GM12878 (cell line): Measurements from ENCODE around the gene TMEM223. TPM values are rescaled to one million over a fixed set of nuclear protein-coding genes. Genes with fewer than 3 reads are reported as not detected.

Experiments
- ATAC-seq: fragments of 200-7000 bp; cut with Tn5 transposase; 3 replicates; pipeline ENCODE4 v1.9.1; 2020; ENCODE audit warnings: mild to moderate bottlenecking, moderate library complexity
- BruUV-seq: library from RNA; stranded (reverse); fragments of 400-500 nt; replicated peaks from 2 replicates; lab custom pipeline; 2021; lab: Mats Ljungman, UMichigan
- CTCF ChIA-PET: fragments of 300-600 bp; sonication (Branson Sonifier 250); formaldehyde crosslinking; extraction: SDS; loops from one replicate; lab custom pipeline; 2021; ENCODE audit warnings: inconsistent platforms; lab: Yijun Ruan, JAX
- POLR2A ChIA-PET: fragments of 350-600 bp; formaldehyde crosslinking; extraction: SDS; loops from one replicate; lab custom pipeline; 2021; ENCODE audit warnings: inconsistent platforms; lab: Charles Lee
- RAD21 ChIA-PET: fragments of 300-600 bp; sonication (Branson Sonifier 250); formaldehyde crosslinking; loops from one replicate; lab custom pipeline; 2023; ENCODE audit warnings: antibody characterized with exemption; ENCODE audit not compliant: unreplicated experiment; lab: Charles Lee
- SMC1A ChIA-PET: fragments of 300-600 bp; sonication (Branson Sonifier 250); formaldehyde crosslinking; loops from one replicate; lab custom pipeline; 2023; ENCODE audit not compliant: unreplicated experiment, uncharacterized antibody; lab: Charles Lee
- DNase-seq: peaks from one replicate; pipeline ENCODE4 v3.0.0-alpha.2; 2011; ENCODE audit warnings: low read depth, low spot score
- FAIRE-seq: peaks from 3 replicates; lab custom pipeline; 2011; peaks lifted over from hg19 to GRCh38; lab: Jason Lieb, UNC
- H2AFZ ChIP-seq: 2 replicates; pipeline ENCODE4 v1.6.0; 2011; ENCODE audit warnings: low read depth, low read length, control low read depth; ENCODE audit not compliant: control insufficient read depth
- H3K27ac ChIP-seq: 2 replicates; pipeline ENCODE4 v1.5.1; 2011; ENCODE audit warnings: control low read depth; ENCODE audit not compliant: control insufficient read depth, insufficient read depth
- H3K27me3 ChIP-seq, 2 experiments: replicated peaks in 1 of 2; 2 replicates each; pipeline versions ENCODE4 v1.6.0 to v1.6.1; 2011; ENCODE audit warnings: low read length in 1 of 2; ENCODE audit not compliant: control insufficient read depth in 2 of 2, insufficient read depth in 2 of 2
- H3K36me3 ChIP-seq, 2 experiments: 2 replicates each; pipeline ENCODE4 v1.5.1; 2011; ENCODE audit warnings: low read length in 1 of 2; ENCODE audit not compliant: control insufficient read depth in 2 of 2, insufficient read depth in 2 of 2
- H3K4me1 ChIP-seq: 2 replicates; pipeline ENCODE4 v1.6.1; 2011; ENCODE audit warnings: mild to moderate bottlenecking, low read length, moderate library complexity, mixed read lengths; ENCODE audit not compliant: control insufficient read depth, insufficient read depth
- H3K4me2 ChIP-seq: 2 replicates; pipeline ENCODE4 v1.6.0; 2011; ENCODE audit warnings: control low read depth; ENCODE audit not compliant: control insufficient read depth, insufficient read depth
- H3K4me3 ChIP-seq: fragments of 200-600 bp; sonication (generic); 2 replicates; pipeline ENCODE4 v1.5.1; 2016
- H3K79me2 ChIP-seq: 2 replicates; pipeline ENCODE4 v1.6.0; 2011; ENCODE audit warnings: low read length; ENCODE audit not compliant: control insufficient read depth, insufficient read depth
- H3K9ac ChIP-seq: 2 replicates; pipeline ENCODE4 v1.8.0; 2011; ENCODE audit warnings: low read length, control low read depth, mixed read lengths; ENCODE audit not compliant: control insufficient read depth, insufficient read depth
- H3K9me3 ChIP-seq: replicated peaks from 3 replicates; pipeline ENCODE4 v1.5.1; 2011; ENCODE audit warnings: mild to moderate bottlenecking, low read length; ENCODE audit not compliant: control insufficient read depth, insufficient read depth
- H4K20me1 ChIP-seq: 2 replicates; pipeline ENCODE4 v1.6.0; 2011; ENCODE audit not compliant: control insufficient read depth, insufficient read depth
- BMI1 ChIP-seq: fragments of 450-650 bp; IDR thresholded peaks from 2 replicates; pipeline ENCODE4 v1.6.1; 2016; ENCODE audit warnings: mild to moderate bottlenecking, moderate library complexity, borderline replicate concordance
- EGR1 ChIP-seq, 2 experiments: IDR thresholded peaks; 1 replicate in 1 of 2; 2 replicates in 1 of 2; pipeline ENCODE4 v1.6.1; 2011 to 2012; ENCODE audit warnings: low read depth in 2 of 2, low read length in 2 of 2, borderline replicate concordance in 1 of 2, mild to moderate bottlenecking in 1 of 2, moderate library complexity in 1 of 2
- HDGF ChIP-seq: fragments of 450-650 bp; IDR thresholded peaks from 2 replicates; pipeline ENCODE4 v1.6.1; 2016; ENCODE audit warnings: antibody characterized with exemption
- PAX5 ChIP-seq: IDR thresholded peaks from 2 replicates; pipeline ENCODE4 v1.6.1; 2011; ENCODE audit warnings: low read depth, low read length, borderline replicate concordance
- POU2F2 ChIP-seq: IDR thresholded peaks from 3 replicates; pipeline ENCODE4 v1.6.1; 2011; ENCODE audit warnings: low read depth, mild to moderate bottlenecking, low read length, borderline replicate concordance
- RBBP5 ChIP-seq: fragments of 200-600 bp; sonication (generic); conservative IDR thresholded peaks from 2 replicates; pipeline ENCODE4 v1.6.1; 2016
- SREBF2 ChIP-seq: IDR thresholded peaks from 2 replicates; pipeline ENCODE4 v1.6.1; 2012; ENCODE audit warnings: mild to moderate bottlenecking, low read length
- ZNF217 ChIP-seq: fragments of 450-650 bp; IDR thresholded peaks from 2 replicates; pipeline ENCODE4 v1.6.1; 2017; ENCODE audit warnings: antibody characterized with exemption, mild to moderate bottlenecking
- whole genome bisulfite sequencing: methylation state at CpG from one replicate; pipeline ENCODE4 v1.1.6; 2016; ENCODE audit warnings: low lambda C conversion rate; ENCODE audit not compliant: insufficient replicate concordance, insufficient coverage; ENCODE audit errors: missing lambda C conversion rate; 5-methylcytosine and 5-hydroxymethylcytosine counted together
- in situ Hi-C: fragments of 300-500 bp; cut with MboI; formaldehyde crosslinking; loops from 9 replicates; pipeline ENCODE4 v1.14.3; 2018; ENCODE audit warnings: mixed read lengths
- intact Hi-C: fragments of 100-400 bp; cut with micrococcal nuclease; formaldehyde crosslinking; loops from one replicate; pipeline ENCODE4 v1.14.2; 2022; ENCODE audit not compliant: unreplicated experiment
- polyA plus RNA-seq, 11 experiments: library from polyadenylated mRNA; depleted of rRNA in 4 of 11; unstranded in 6 of 11; stranded (reverse) in 5 of 11; fragments of >200 nt; fragmentation: Nextera tagmentation in 4 of 11; fragmentation: Illumina TruSeq in 1 of 11; extraction: Ambion mirVana in 4 of 11; extraction: Trizol in 1 of 11; gene quantifications; 1 replicate in 1 of 11; 2 replicates in 10 of 11; pipeline versions ENCODE4 v1.2.1 to v1.2.3, GENCODE V29; 2011 to 2016; ENCODE audit warnings: inconsistent platforms in 2 of 11, missing spikeins in 2 of 11, low read depth in 1 of 11
- total RNA-seq, 4 experiments: library from RNA; depleted of rRNA in 3 of 4; stranded (reverse); fragments of >200 nt in 3 of 4; fragmentation: Illumina TruSeq in 1 of 4; extraction: Trizol in 1 of 4; gene quantifications; 2 replicates each; pipeline versions ENCODE4 v1.2.1 to v1.2.3, GENCODE V29; 2013 to 2021
- TF ChIP-seq, protein P1 (sequence below): fragments of 450-650 bp; IDR thresholded peaks from 2 replicates; pipeline ENCODE4 v1.6.1; 2017; ENCODE audit warnings: mild to moderate bottlenecking, moderate library complexity

The TMEM223 gene
- total and polyA plus RNA-seq, 10 of the 15 experiments (the other 5 are each of a cell fraction or from before 2014, with no cell fraction given), result 5.3 to 33.2 (median 14.0) TPM

DNA sequence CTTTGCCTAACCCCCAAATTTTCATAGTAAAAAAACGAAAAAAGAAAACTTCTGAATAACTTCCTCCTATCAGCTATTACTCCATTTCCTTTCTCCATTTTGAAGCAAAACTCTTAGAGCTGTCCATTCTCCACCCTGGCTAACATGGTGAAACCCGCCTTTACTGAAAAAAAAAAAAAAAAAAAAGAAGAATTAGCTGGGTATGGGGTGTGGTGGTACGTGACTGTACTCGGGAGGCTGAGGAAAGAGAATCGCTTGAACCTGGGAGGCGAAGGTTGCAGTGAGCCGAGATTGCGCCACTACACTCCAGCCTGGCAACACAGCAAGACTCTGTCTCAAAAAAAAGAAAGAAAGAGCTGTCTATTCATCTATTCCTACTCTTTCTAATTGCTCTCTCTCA lies 24.8 kb upstream of the TMEM223 start:
- Histone ChIP-seq H3K9ac (no peak overlapping the region), H3K79me2 (no peaks in the 10 kb centered on the region), H3K4me2 (no peak overlapping the region), H2AFZ (no peak overlapping the region), H4K20me1 (no peaks in the 10 kb centered on the region), H3K9me3 (no peaks in the 10 kb centered on the region), H3K4me1 (no peaks in the 10 kb centered on the region), H3K36me3 (peaks cover 0 to 2% of the 10 kb centered on the region in 2 experiments; a peak in 2 of 4 replicates), H3K27me3 (no peaks in the 10 kb centered on the region), H3K27ac (no peak overlapping the region), H3K4me3 (no peak overlapping the region)
- ChIA-PET CTCF (interaction anchor here (0.7 to 1.8 kb wide), 5 partner anchors 11 to 59 kb away, joined by 3 to 4 read pairs (median 4); no protein-coding TSS in a partner anchor), POLR2A (interaction anchor here (0.6 to 1.7 kb wide), 9 partner anchors 9 to 1439 kb away, joined by 3 to 17 read pairs (median 3); partner anchors contain the start of genes NXF1, STX5 and ZBTB3), SMC1A (interaction anchor here (0.7 to 2.2 kb wide), 9 partner anchors 10 to 86 kb away, joined by 3 to 10 read pairs (median 3); partner anchors contain the start of genes NXF1 and STX5), RAD21 (interaction anchor here (0.6 to 0.7 kb wide), 2 partner anchors 15 to 89 kb away, joined by 3 read pairs; partner anchors contain the start of gene STX5)
- WGBS, result 91% methylated on average over 8 of the region's 8 CpGs
- DNase-seq, result no peak
- TF ChIP-seq SREBF2, result no peak
- no peak for TF ChIP-seq PAX5
- TF ChIP-seq, protein P1, sequence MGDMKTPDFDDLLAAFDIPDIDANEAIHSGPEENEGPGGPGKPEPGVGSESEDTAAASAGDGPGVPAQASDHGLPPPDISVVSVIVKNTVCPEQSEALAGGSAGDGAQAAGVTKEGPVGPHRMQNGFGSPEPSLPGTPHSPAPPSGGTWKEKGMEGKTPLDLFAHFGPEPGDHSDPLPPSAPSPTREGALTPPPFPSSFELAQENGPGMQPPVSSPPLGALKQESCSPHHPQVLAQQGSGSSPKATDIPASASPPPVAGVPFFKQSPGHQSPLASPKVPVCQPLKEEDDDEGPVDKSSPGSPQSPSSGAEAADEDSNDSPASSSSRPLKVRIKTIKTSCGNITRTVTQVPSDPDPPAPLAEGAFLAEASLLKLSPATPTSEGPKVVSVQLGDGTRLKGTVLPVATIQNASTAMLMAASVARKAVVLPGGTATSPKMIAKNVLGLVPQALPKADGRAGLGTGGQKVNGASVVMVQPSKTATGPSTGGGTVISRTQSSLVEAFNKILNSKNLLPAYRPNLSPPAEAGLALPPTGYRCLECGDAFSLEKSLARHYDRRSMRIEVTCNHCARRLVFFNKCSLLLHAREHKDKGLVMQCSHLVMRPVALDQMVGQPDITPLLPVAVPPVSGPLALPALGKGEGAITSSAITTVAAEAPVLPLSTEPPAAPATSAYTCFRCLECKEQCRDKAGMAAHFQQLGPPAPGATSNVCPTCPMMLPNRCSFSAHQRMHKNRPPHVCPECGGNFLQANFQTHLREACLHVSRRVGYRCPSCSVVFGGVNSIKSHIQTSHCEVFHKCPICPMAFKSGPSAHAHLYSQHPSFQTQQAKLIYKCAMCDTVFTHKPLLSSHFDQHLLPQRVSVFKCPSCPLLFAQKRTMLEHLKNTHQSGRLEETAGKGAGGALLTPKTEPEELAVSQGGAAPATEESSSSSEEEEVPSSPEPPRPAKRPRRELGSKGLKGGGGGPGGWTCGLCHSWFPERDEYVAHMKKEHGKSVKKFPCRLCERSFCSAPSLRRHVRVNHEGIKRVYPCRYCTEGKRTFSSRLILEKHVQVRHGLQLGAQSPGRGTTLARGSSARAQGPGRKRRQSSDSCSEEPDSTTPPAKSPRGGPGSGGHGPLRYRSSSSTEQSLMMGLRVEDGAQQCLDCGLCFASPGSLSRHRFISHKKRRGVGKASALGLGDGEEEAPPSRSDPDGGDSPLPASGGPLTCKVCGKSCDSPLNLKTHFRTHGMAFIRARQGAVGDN, result no peak
- TF ChIP-seq RBBP5, result no peak
- TF ChIP-seq POU2F2, result no peak
- no peak for TF ChIP-seq HDGF
- TF ChIP-seq BMI1, result no peak
- TF ChIP-seq EGR1 (IDR thresholded peaks at IDR 0.05; ENCODE audit: borderline replicate concordance in 1 of 2, low read depth in 2 of 2, low read length in 2 of 2), result no peak
- no peak for TF ChIP-seq ZNF217
- no peak for ATAC-seq
- BruUV-seq, result no TSS peak
- in situ Hi-C loops, result no loop called here
- no peak for FAIRE-seq
- intact Hi-C loops, result no loop called here
